Measurements from ENCODE around the gene MRGPRF.

- no peak for TF ChIP-seq POLR2A (IDR thresholded peaks at IDR 0.05)
- no peak for TF ChIP-seq CTCF (IDR thresholded peaks at IDR 0.05)
These were observed 27.7 kb upstream of the MRGPRF start for GRCh38 chr11:69040581-69041260.

Measured in Peyer's patch (tissue), 4 donors.